Mesothelial cell of epicardium (in vitro differentiated cells): ENCODE data around the gene GULP1. TPM values are rescaled to one million over a fixed set of nuclear protein-coding genes. Genes with fewer than 3 reads are reported as not detected.
A peak's percentile ranks its signal among the peaks of the same experiment; 100 is the strongest.
"Not testable (repeated sequence)": the region's sequence is repeated elsewhere in the genome, so short reads cannot be mapped to it uniquely, and the experiment has no call there.

ENCODE experiments used
- DNase-seq, 2 experiments: peaks; one replicate each; pipeline ENCODE4 v3.0.0; 2021; ENCODE audit warnings: low spot score in 2 of 2; ENCODE audit not compliant: unreplicated experiment in 2 of 2
- H3K27ac Mint-ChIP-seq: 2 replicates; pipeline ENCODE4 v1.8.0; 2021; ENCODE audit warnings: mixed read lengths
- H3K27me3 Mint-ChIP-seq: 2 replicates; pipeline ENCODE4 v1.8.0; 2021; ENCODE audit warnings: low read depth, mixed read lengths
- H3K36me3 Mint-ChIP-seq: 2 replicates; pipeline ENCODE4 v1.8.0; 2021; ENCODE audit warnings: mixed read lengths
- H3K4me1 Mint-ChIP-seq: 2 replicates; pipeline ENCODE4 v1.8.0; 2021; ENCODE audit warnings: mixed read lengths
- H3K4me3 Mint-ChIP-seq: 2 replicates; pipeline ENCODE4 v1.8.0; 2021; ENCODE audit warnings: mild to moderate bottlenecking, moderate library complexity, mixed read lengths
- H3K9me3 Mint-ChIP-seq: 2 replicates; pipeline ENCODE4 v1.8.0; 2021; ENCODE audit warnings: mixed read lengths
- CTCF ChIP-seq: fragments of 200-600 bp; sonication (generic); IDR thresholded peaks from one replicate; pipeline ENCODE4 v1.5.0; 2021; ENCODE audit warnings: antibody characterized with exemption; ENCODE audit not compliant: unreplicated experiment
- total RNA-seq: library from RNA; stranded (reverse); gene quantifications from 3 replicates; pipeline ENCODE4 v1.2.1, GENCODE V29; 2021

The GULP1 gene
- total RNA-seq, 1 donor from 2014 or later, result 58.5 TPM

- no peak for DNase-seq
- Mint-ChIP-seq H3K9me3 (peaks cover 18% of the 10 kb centered on the region), H3K27ac (no peak overlapping the region), H3K4me1 (peaks cover 32% of the 10 kb centered on the region), H3K4me3 (no peak overlapping the region), H3K27me3 (no peaks in the 10 kb centered on the region), H3K36me3 (peaks cover 20% of the 10 kb centered on the region)
- no peak for TF ChIP-seq CTCF
These were observed 158.3 kb downstream of the GULP1 start for GRCh38 chr2:188449971-188450370.

GRCh38 chr2:188450732-188451483 lies 159.2 kb downstream of the GULP1 start:
- H3K9me3 Mint-ChIP-seq, result peaks cover 27% of the 10 kb centered on the region
- H3K36me3 Mint-ChIP-seq, result peaks cover 29% of the 10 kb centered on the region
- no peaks in the 10 kb centered on the region for H3K27me3 Mint-ChIP-seq
- H3K4me1 Mint-ChIP-seq, result peaks cover 32% of the 10 kb centered on the region
- DNase-seq, result no peak
- no peak overlapping the region for H3K4me3 Mint-ChIP-seq
- H3K27ac Mint-ChIP-seq, result peak overlapping the region; percentile 75
- TF ChIP-seq CTCF, result no peak

- no peak for DNase-seq
- H3K9me3 Mint-ChIP-seq, result peaks cover 27% of the 10 kb centered on the region
- H3K36me3 Mint-ChIP-seq, result peaks cover 30% of the 10 kb centered on the region
- peaks cover 31% of the 10 kb centered on the region for H3K4me1 Mint-ChIP-seq
- H3K4me3 Mint-ChIP-seq, result no peak overlapping the region
- H3K27me3 Mint-ChIP-seq, result no peaks in the 10 kb centered on the region
- peak overlapping the region; percentile 83 for H3K27ac Mint-ChIP-seq
- TF ChIP-seq CTCF, result no peak
These were observed 160.4 kb downstream of the GULP1 start for GRCh38 chr2:188452084-188452483.

- no peak for TF ChIP-seq CTCF
- H3K27ac Mint-ChIP-seq, result no peak overlapping the region
- H3K4me3 Mint-ChIP-seq, result no peak overlapping the region
- H3K27me3 Mint-ChIP-seq, result no peaks in the 10 kb centered on the region
- peaks cover 12% of the 10 kb centered on the region for H3K4me1 Mint-ChIP-seq
- no peak for DNase-seq
- peaks cover 50% of the 10 kb centered on the region for H3K36me3 Mint-ChIP-seq
- peaks cover 40% of the 10 kb centered on the region for H3K9me3 Mint-ChIP-seq
These were observed 164.6 kb downstream of the GULP1 start for GRCh38 chr2:188456114-188456909.

- H3K36me3 Mint-ChIP-seq, result peaks cover 62% of the 10 kb centered on the region
- no peak for DNase-seq
- H3K27me3 Mint-ChIP-seq, result no peaks in the 10 kb centered on the region
- no peak for TF ChIP-seq CTCF
- no peaks in the 10 kb centered on the region for H3K4me1 Mint-ChIP-seq
- peaks cover 55% of the 10 kb centered on the region for H3K9me3 Mint-ChIP-seq
- no peak overlapping the region for H3K4me3 Mint-ChIP-seq
- H3K27ac Mint-ChIP-seq, result no peak overlapping the region
These were observed 167.4 kb downstream of the GULP1 start for GRCh38 chr2:188459061-188459460.

GRCh38 chr2:188466078-188466477 lies 174.4 kb downstream of the GULP1 start:
- H3K27ac Mint-ChIP-seq, H3K4me1 Mint-ChIP-seq, DNase-seq, H3K4me3 Mint-ChIP-seq, H3K27me3 Mint-ChIP-seq: not testable (repeated sequence)
- Mint-ChIP-seq H3K9me3 (peaks cover 41% of the 10 kb centered on the region), H3K36me3 (peaks cover 28% of the 10 kb centered on the region)
